Parathyroid adenoma (tissue), 2 donors: ENCODE results near the gene GALNT18.

ENCODE experiments used
- H2AFZ ChIP-seq: fragments of 300-600 bp; sonication (generic); one replicate; pipeline ENCODE4 v1.7.0; 2017; ENCODE audit warnings: antibody characterized with exemption, mild to moderate bottlenecking
- H3K27ac ChIP-seq: fragments of 300-600 bp; sonication (generic); one replicate; pipeline ENCODE4 v1.7.0; 2017
- H3K27me3 ChIP-seq: fragments of 300-600 bp; sonication (generic); one replicate; pipeline ENCODE4 v1.7.0; 2017; ENCODE audit warnings: low read length; ENCODE audit not compliant: control insufficient read depth, insufficient read depth
- H3K36me3 ChIP-seq: fragments of 300-600 bp; sonication (generic); one replicate; pipeline ENCODE4 v1.7.0; 2017; ENCODE audit warnings: low read length; ENCODE audit not compliant: control insufficient read depth, insufficient read depth
- H3K4me1 ChIP-seq: fragments of 300-600 bp; sonication (generic); one replicate; pipeline ENCODE4 v1.7.0; 2017; ENCODE audit warnings: control low read depth
- H3K4me2 ChIP-seq: fragments of 300-600 bp; sonication (generic); one replicate; pipeline ENCODE4 v1.7.0; 2017; ENCODE audit warnings: low read length
- H3K4me3 ChIP-seq: fragments of 300-600 bp; sonication (generic); one replicate; pipeline ENCODE4 v1.7.0; 2017; ENCODE audit warnings: low read depth, low read length
- H3K79me2 ChIP-seq: fragments of 300-600 bp; sonication (generic); one replicate; pipeline ENCODE4 v1.7.0; 2017; ENCODE audit warnings: control low read depth
- H3K9ac ChIP-seq: fragments of 300-600 bp; sonication (generic); one replicate; pipeline ENCODE4 v1.7.0; 2017; ENCODE audit warnings: mild to moderate bottlenecking
- H3K9me3 ChIP-seq: fragments of 300-600 bp; sonication (generic); one replicate; pipeline ENCODE4 v1.7.0; 2017; ENCODE audit warnings: low read length; ENCODE audit not compliant: control insufficient read depth
- TF ChIP-seq, protein P1 (sequence below): fragments of 300-600 bp; sonication (generic); IDR thresholded peaks from one replicate; pipeline ENCODE4 v1.7.0; 2017; ENCODE audit warnings: antibody characterized with exemption, mild to moderate bottlenecking
- donor health status: primary hyperparathyroidism.

Gene GALNT18

DNA sequence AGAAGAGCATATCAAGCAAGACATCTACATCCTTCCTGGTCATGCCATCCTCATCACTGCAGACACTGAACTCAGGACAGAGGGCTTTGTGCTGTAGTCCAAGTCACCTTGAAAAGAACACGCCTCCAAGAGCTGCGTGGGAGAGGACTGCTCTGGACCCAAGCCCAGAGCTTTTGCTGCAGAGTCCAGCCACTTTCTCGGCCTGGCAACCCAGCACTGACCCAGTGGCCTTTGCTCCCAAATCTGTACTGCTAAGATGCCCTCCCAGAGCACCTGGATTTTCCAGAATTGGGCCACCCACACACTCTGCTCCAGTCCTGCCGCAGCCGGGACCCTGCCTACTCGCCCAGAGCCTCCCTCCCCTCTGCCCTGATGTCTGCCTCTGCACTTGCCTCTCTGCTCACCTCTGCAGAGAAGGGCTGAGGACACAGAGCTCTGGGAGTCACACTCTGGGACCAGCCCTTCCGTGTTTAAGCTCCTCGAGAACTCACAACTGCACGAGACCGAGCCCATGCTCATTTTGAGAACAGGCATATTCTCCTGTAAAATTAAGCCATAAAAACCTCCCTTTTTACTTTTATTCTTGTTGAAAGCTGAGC, 185.0 kb downstream of the GALNT18 start:
- Histone ChIP-seq H3K27me3 (no peaks in the 10 kb centered on the region), H3K4me3 (no peak overlapping the region), H2AFZ (no peak overlapping the region), H3K4me1 (peaks cover 3% of the 10 kb centered on the region), H3K79me2 (peaks cover 2% of the 10 kb centered on the region), H3K9ac (no peak overlapping the region), H3K4me2 (no peak overlapping the region), H3K36me3 (no peaks in the 10 kb centered on the region), H3K27ac (no peak overlapping the region), H3K9me3 (no peaks in the 10 kb centered on the region)
- TF ChIP-seq, protein P1, sequence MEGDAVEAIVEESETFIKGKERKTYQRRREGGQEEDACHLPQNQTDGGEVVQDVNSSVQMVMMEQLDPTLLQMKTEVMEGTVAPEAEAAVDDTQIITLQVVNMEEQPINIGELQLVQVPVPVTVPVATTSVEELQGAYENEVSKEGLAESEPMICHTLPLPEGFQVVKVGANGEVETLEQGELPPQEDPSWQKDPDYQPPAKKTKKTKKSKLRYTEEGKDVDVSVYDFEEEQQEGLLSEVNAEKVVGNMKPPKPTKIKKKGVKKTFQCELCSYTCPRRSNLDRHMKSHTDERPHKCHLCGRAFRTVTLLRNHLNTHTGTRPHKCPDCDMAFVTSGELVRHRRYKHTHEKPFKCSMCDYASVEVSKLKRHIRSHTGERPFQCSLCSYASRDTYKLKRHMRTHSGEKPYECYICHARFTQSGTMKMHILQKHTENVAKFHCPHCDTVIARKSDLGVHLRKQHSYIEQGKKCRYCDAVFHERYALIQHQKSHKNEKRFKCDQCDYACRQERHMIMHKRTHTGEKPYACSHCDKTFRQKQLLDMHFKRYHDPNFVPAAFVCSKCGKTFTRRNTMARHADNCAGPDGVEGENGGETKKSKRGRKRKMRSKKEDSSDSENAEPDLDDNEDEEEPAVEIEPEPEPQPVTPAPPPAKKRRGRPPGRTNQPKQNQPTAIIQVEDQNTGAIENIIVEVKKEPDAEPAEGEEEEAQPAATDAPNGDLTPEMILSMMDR: no peak

DNA sequence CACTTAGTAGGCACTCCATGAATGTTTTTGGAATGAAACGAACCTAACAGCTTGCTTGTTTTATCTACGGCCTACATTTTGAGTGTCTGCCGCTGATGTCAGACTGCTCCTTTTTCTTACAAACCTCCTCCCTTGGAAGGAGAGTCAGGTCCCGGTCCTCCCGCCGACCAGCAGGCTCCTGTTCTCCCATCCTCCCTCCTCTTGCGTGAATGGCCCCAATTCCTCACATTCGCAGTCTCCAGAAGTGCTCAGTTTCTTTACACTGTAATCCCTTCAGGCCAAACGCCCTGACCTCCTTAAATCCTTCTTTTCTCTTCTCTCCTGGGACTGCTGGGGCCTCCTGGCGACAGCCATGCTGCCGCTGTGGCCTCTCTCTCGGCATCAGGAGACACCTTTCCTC, 186.2 kb downstream of the GALNT18 start:
- TF ChIP-seq, protein P1: no peak
- Histone ChIP-seq H3K4me3 (no peak overlapping the region), H3K27ac (no peak overlapping the region), H3K79me2 (peaks cover 2% of the 10 kb centered on the region), H3K27me3 (no peaks in the 10 kb centered on the region), H3K9ac (no peak overlapping the region), H3K4me2 (no peak overlapping the region), H3K9me3 (no peaks in the 10 kb centered on the region), H3K4me1 (peaks cover 3% of the 10 kb centered on the region), H3K36me3 (no peaks in the 10 kb centered on the region), H2AFZ (no peak overlapping the region)

DNA sequence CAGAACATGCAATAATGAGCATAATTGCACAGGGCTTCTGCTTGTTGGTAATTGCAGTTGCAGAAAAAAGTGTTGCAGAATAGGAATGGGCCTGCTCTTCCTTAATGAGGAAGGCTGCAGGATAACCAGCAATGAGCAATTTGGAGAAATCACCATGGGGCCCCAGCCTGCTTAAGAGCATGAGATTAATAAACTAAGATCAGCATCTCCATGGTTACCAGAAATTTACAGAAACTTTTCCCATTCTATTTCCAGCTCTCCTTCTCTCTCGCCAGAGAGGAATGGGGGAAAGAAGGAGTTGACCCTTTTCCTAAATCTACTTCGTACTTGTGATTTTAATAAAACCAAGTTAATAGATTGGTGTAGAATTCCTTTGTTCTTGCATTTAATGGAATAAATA, 187.8 kb downstream of the GALNT18 start:
- Histone ChIP-seq H3K9me3 (no peaks in the 10 kb centered on the region), H3K4me3 (no peak overlapping the region), H3K4me2 (no peak overlapping the region), H3K27ac (no peak overlapping the region), H3K4me1 (peaks cover 3% of the 10 kb centered on the region), H3K9ac (no peak overlapping the region), H3K27me3 (no peaks in the 10 kb centered on the region), H2AFZ (no peak overlapping the region), H3K36me3 (no peaks in the 10 kb centered on the region), H3K79me2 (peaks cover 2% of the 10 kb centered on the region)
- TF ChIP-seq, protein P1: no peak

DNA sequence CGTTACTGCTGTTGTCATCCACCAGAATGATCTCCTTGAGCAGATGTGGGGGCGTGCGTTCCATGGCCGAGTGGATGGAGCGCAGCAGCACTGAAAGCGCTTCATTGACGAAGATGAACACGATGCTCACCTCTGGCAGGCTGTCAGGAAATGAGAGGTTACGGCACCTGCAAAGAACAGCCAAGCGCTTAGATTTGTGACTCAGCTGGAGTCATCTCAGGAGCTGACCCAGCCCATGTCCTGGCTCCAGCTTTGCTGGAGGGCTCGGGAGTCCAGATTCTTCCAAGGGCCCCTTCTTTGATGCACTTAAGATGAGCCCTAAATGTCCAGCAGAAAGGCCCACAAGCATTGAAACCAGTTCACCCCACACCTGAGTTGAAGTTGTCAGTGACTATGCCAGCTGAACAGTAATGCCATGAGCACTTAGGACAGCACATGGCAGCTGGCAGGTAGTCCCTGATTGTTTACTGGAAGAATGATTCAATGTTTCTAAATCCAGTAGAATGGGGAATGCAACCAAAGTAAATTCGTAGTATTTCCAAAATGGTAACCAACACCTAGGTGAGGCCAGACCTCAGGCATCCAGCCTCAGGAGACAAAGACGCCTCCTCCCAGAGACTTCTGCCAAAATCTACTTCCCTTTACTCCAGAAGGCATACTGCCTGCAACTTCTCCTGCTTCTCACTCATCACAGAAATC, 189.0 kb downstream of the GALNT18 start:
- no peak overlapping the region for H3K9ac ChIP-seq
- TF ChIP-seq, protein P1: no peak
- H2AFZ ChIP-seq: no peak overlapping the region
- no peak overlapping the region for H3K27ac ChIP-seq
- H3K9me3 ChIP-seq: no peaks in the 10 kb centered on the region
- no peaks in the 10 kb centered on the region for H3K36me3 ChIP-seq
- no peak overlapping the region for H3K4me2 ChIP-seq
- no peak overlapping the region for H3K4me3 ChIP-seq
- no peaks in the 10 kb centered on the region for H3K27me3 ChIP-seq
- peaks cover 3% of the 10 kb centered on the region for H3K4me1 ChIP-seq
- peaks cover 2% of the 10 kb centered on the region for H3K79me2 ChIP-seq

DNA sequence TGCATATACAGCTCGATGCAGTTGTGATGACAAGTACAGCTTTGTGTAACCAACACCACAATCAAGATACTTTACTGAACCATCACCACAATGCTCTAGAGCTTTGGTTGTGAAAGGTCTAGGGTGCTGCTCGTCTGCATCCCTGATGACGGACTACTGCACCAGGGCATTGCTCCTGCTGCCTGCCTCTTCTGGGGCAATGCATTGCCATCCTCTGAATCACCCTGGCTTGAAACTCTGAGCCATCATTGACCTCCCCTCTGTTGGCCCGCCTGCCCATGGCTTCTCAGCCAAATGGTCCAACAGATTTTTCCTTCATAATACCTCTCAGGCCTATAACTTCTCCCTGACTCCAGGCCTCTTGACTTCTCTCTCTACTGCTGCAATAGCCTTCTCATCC, 191.4 kb downstream of the GALNT18 start:
- Histone ChIP-seq H3K27me3 (no peaks in the 10 kb centered on the region), H3K9me3 (no peaks in the 10 kb centered on the region), H3K4me1 (no peaks in the 10 kb centered on the region), H3K9ac (no peak overlapping the region), H3K4me2 (no peak overlapping the region), H3K79me2 (no peaks in the 10 kb centered on the region), H3K27ac (no peak overlapping the region), H2AFZ (no peak overlapping the region), H3K4me3 (no peak overlapping the region), H3K36me3 (no peaks in the 10 kb centered on the region)
- TF ChIP-seq, protein P1: no peak
